HFF-Myc (cell line): ENCODE measurements around the gene MYBPC3.
"Not testable (repeated sequence)": the region's sequence is repeated elsewhere in the genome, so short reads cannot be mapped to it uniquely, and the experiment has no call there.

Source experiments
- DNase-seq: peaks from one replicate; pipeline ENCODE4 v3.0.0-alpha.2; 2011; ENCODE audit warnings: low read depth; ENCODE audit errors: extremely low read depth
- H3K4me3 ChIP-seq: replicated peaks from 2 replicates; pipeline ENCODE4 v1.5.1; 2011; ENCODE audit warnings: low read depth, mild to moderate bottlenecking, control low read depth, low read length
- CTCF ChIP-seq: IDR thresholded peaks from 2 replicates; pipeline ENCODE4 v1.5.1; 2012; ENCODE audit warnings: mild to moderate bottlenecking, low read depth, low read length, control low read depth; ENCODE audit errors: missing control alignments

Gene MYBPC3

GRCh38 chr11:47340010-47340409 is 12.5 kb downstream of the MYBPC3 start:
- no peak overlapping the region for H3K4me3 ChIP-seq
- no peak for TF ChIP-seq CTCF
- DNase-seq: no peak

DNA sequence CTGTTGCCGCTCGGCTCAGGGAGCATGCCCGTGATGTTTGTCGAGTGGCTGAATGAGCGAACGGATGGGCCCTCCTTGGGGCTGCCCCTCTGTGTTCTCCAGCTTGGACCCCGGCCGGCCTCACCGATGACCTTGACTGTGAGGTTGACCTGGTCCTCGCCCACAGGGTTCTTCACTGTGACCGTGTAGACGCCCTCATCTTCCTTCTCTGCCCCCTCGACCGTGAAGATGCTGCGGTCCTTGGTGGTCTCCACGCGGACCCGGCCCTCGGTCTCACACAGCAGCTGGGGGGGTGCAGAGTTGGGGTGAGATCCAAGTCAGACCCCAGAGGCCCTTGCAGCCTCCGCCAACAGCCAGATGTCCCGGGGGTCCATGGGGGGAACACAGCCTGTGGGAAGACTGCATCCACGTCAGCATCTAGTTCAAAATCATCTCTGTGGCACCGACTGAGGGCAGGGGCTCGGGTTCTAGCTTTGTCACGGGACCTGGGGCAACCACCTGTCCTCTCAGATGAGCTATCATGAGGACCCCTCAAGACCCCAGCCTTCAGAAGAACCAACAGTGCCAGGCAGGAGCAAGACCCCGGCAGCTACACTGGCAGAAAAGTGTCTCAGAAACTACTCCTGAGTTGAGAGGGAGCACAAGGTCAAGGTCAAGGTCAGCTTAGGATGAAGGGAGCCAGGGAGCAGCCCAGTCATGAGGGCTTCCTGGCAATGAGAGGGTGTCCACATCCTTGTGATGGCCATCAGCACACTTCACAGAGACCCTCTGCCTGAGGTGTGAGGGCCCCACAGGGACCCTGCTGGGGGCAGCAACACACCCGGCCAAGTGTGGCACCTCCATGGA is 13.9 kb downstream of the MYBPC3 start:
- TF ChIP-seq CTCF: no peak
- no peak overlapping the region for H3K4me3 ChIP-seq
- DNase-seq: no peak

GRCh38 chr11:47337229-47337924 is 15.1 kb downstream of the MYBPC3 start:
- H3K4me3 ChIP-seq: no peak overlapping the region
- TF ChIP-seq CTCF: no peak
- no peak for DNase-seq

DNA sequence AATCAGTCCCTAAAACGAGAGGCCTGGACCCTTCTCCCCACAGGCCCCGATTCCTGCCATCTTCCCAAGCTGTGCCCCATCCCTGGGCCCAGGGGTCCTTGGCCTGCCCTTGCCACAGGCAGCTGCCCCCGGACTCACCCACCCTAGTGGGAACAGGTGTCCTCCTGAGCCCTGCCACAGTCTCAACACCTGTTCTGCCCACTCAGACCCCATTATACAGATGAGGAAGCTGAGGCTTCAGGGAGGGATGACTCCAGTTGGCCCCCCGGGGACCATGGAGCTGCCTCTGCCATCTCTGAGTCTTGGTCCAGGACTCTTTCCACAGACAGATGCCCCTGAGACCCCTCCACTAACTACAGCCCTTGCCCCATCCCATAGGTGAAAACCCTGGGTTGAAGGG is 15.9 kb downstream of the MYBPC3 start:
- no peak for DNase-seq
- no peak for TF ChIP-seq CTCF
- H3K4me3 ChIP-seq: no peak overlapping the region

DNA sequence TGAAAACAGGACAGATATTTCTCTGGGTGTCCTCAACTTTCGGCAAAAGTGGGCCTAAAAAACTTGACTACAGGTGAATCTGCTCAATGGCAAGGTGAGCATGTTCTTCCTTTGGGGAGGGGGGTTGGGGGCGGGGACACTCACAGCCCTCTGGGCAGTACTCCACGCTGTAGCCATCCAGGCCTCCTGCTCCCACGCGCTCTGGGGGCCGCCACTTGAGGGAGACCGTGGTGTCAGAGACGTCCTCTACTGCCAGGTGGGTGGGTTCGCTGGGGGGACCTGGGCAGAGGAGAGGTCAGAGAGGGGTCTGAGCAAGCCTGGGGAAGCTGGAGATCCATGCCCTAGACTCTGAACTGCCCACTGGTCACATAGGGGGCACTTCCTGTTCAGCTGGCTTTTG is 16.8 kb downstream of the MYBPC3 start:
- no peak for TF ChIP-seq CTCF
- DNase-seq: no peak

DNA sequence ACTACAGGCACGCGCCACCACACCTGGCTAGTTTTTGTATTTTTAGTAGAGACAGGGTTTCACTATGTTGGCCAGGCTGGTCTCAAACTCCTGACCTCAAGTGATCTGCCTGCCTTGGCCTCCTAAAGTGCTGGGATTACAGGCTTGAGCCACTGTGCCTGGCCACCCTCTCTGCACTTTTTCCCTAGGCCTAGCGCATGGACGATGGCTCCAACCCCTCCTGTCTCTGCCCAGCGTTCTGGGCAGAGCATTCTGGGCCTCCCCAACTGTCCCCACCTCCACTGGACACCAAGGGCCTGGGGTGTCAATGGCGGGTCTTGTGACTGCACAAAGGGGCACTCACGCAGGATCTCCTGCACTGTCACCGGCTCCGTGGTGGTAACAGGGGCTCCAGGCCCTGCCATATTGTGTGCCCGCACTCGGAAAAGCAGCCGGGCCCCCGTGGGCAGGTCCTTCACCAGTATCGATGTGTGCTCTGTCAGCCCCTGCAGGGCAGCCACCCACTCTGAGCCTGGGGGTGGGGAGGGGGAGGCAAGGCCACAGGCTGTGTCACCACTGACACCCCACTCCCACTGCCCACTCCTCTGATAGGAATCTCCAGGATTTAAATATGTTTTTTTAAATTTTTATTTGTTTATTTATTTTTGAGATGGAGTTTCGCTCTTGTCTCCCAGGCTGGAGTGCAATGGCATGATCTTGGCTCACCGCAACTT is 17.6 kb downstream of the MYBPC3 start:
- DNase-seq, H3K4me3 ChIP-seq: not testable (repeated sequence)

More for the DNA sequence above, 16.8 kb downstream of the MYBPC3 start:
- no peak overlapping the region for H3K4me3 ChIP-seq
